GM18520 (cell line): ENCODE measurements around the gene C9orf43.
A peak's percentile ranks its signal among the peaks of the same experiment; 100 is the strongest.
"Not testable (repeated sequence)": the region's sequence is repeated elsewhere in the genome, so short reads cannot be mapped to it uniquely, and the experiment has no call there.

Experiments
- ATAC-seq: cut with Tn5 transposase; IDR thresholded peaks from one replicate; pipeline ENCODE4 v1.9.1; 2021; ENCODE audit not compliant: unreplicated experiment

C9orf43 gene

DNA sequence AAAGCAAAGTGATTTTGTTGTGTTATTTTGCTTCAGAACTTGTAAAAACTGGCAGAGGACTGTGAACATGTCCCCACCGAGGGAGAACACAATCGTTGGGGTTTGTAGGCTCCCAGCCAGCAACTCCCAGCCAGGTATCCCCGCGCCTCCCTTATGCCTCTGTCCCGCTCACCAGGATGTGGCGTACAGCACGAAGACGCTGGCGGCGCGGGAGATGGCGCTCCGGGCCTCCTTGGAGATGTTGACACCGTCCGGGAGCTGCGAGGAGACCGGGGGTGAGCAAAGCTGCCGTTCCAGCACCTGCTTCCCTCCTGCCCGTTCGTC is 702 bp upstream of the C9orf43 start:
- peak; percentile 2 for ATAC-seq

DNA sequence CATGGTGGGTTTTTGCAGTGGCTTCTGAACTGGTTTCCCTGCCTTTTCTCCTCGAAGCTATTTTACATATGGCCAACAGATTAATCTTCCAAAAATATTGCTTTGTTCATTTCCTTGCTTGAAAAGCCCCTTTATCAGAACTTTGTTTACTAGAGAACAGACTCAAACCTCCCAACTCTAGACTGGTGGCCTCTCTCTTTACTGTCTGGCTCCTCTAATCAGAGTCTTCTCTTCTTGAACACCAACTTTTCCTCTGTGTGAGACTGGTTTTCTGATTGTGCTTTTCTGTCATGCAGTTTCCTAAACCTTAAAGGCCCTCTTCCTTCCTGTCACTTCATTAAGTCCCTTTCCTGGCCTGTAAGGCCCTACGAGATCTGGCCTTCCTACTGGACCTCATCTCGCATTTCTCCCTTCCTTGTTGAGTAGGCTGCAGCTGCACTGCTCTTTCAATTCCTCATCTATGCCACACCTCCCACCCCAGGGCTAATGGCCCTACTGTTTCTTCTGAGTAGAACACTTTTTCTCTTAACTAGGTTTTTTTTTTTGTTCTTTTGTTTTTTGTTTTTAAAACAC is 5.7 kb downstream of the C9orf43 start:
- peak; percentile 63 for ATAC-seq

DNA sequence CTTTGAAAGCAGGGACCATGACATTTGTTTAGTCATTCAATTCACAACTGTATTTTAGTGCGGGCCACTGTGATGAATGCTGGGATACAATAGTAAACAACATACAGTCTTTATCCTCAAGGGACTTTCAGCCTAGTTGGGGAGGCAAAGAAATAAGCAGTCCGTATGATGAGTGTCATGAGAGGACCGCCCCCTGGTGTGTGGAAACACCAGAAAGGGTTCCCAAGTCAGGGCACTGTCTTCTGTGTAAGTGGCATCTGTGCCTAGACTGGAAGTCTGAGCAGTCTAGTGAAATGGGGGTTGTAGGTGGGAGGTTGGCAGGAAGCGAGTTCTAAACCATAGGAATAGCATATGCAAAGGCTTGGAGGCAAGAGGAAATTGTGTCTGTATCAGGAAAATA is 6.8 kb downstream of the C9orf43 start:
- ATAC-seq: no peak

DNA sequence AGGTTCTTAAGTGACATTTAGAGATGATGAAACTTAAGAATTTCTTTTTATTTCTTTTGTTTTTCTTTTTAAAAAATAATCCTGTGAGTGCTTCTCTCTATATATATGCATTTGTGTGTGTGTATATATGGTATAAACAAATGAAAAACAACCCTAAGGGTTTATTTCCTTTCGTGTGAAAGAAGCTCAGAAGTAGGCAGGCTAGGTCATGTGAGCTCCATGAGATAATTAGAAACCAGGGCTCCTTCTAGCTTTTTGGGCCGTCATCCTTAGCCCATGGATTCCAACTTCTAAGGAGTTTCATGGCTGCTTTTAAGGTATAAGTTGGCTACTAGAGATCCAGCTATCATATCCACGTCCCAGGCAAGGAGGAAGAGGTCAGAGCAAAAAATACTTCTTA is 11.2 kb downstream of the C9orf43 start:
- ATAC-seq: no peak

DNA sequence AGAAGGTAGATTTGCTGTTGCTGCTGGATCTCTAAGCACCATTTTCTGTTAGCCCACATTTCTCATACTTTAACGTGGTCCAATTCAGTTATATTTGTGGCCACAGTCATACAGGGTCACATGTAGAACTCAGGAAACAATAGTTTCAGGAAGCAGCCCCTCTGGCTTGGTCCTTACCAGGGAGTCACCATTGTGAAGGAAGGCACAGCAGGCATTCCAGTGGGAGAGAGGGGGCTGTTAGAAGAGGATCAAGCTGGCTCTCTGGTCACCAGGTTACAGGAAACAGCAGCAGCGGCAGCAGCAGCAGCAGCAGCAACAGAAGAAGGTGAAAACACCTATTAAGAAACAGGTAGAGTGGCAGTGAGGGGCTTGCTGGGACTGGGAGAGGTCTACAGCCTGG is 14.5 kb downstream of the C9orf43 start:
- ATAC-seq: no peak

DNA sequence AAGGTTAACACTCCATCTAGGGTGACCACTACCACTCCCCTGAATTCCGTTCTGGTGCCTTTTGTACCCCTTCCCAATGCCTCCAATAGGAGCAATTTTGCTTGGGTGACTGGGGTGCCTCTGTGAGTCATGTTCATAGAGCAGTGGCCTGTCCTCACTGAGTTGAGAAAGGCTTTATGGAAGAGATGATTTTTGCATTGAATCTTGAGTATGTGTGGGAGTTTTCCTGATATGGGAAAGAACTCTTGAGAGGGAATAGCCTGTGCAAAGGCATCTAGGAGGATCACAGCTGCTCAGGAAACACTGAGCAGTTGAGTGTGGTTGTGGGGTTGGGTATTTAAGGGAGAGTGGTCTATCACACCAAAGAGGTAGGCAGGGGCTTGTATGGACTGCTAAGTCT is 16.2 kb downstream of the C9orf43 start:
- no peak for ATAC-seq

DNA sequence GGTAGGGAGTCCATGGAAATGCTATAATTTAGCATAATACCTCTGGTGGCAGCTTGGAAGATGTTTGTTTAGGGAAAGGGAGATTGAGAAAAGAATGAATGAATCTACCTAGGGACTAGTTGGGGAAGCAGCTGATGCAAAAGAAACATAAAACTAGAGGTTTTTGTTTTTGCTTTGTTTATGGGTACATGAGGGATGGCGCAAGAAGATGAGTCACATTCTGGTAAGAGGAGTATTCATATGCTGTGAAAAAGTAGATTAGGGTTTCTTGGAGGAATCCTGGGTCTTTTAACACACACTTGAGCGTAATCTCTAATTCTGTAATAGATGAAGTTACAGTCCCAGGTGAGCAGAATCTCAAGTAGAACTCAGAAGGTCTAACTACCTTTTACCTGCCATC is 17.1 kb downstream of the C9orf43 start:
- ATAC-seq: no peak

DNA sequence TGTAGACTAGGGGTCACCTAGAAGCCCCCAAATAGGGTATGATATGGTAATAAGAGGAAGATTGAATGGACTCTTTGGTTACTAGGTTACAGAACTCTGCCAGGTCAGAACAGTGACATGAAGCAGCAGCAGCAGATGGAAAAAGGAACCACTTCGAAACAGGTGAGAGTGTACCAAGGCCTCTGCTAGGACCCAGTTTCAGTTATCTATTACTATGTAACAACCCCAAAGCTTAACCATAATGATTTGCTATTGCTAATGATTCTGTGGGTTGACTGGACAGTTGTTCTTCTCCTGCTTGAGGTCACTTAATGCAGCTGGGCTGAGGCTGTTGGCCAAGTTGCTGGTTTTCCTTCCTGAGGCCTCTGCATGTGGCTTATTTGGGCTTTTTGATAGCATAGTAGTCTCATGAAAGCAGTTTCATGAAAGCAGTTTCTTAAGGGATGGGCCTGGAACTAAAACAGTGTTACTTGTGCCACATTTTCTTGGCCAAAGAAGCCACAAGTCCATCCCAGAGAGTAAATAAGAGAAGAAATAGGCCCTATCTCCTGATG is 17.6 kb downstream of the C9orf43 start:
- ATAC-seq: no peak

DNA sequence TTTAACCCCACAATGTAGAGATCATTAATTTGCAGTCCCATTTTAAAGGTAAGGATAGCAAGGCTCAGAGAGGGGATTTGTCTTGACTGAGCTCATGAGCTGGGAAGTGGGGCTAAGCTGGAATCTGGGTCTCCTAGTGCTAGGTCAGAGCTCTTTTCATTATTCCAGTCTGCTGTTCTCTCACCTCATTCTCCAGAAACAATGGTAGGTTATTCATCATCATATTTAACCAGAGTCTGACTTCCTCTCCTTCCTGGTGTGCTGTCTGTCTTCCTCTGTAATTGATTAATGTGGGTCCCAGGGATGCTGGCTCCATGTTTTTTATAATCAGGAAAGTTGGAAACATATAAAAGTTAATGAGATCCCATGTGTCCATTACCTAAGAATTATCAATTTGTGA is 20.6 kb downstream of the C9orf43 start:
- no peak for ATAC-seq

DNA sequence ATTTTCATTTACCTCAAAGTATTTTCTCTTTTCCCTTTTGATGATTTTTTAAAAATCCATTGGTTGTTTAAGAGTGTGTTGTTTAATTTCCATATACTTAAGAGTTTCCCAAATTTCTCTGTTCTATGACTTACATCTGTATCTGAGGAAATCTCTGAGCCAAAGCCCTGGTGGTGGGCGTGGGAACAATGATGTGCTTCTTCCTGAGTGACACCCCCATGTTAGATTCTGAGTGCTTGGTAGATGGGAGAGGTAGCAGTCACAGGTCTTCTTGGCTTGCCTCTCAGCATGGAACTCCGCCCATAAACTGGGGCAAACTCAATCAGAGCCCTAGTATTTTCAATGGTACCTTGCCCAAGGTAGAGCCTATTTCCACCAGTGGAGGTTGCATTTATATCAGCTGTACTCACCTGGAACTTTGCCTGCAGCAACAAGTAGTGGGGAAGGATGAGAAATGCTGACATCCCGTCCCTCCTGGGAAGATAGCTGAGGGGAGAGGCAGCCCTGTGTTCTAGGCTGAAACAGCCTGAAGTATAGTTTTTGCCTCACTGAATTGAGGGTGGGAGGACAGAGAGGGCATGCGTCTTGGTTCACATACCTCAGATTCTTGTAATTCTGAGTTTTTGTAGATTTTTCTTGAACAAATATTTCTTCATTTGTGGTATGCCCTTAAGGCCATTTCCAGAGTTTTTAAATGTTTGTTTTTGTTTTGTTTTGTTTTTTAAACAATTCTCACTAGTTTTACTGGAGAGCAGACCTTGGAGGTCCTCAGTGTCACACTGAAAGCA is 26.4 kb downstream of the C9orf43 start:
- ATAC-seq: no peak

DNA sequence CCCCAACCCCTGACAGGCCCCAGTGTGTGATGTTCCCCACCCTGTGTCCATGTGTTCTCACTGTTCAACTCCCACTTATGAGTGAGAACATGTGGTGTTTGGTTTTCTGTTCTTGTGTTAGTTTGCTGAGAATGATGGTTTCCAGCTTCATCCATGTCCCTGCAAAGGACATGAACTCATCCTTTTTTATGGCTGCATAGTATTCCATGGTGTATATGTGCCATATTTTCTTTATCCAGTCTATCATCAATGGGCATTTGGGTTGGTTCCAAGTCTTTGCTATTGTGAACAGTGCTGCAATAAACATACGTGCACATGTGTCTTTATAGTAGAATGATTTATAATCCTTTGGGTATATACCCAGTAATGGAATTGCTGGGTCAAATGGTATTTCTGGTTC is 27.2 kb downstream of the C9orf43 start:
- not testable (repeated sequence) for ATAC-seq

DNA sequence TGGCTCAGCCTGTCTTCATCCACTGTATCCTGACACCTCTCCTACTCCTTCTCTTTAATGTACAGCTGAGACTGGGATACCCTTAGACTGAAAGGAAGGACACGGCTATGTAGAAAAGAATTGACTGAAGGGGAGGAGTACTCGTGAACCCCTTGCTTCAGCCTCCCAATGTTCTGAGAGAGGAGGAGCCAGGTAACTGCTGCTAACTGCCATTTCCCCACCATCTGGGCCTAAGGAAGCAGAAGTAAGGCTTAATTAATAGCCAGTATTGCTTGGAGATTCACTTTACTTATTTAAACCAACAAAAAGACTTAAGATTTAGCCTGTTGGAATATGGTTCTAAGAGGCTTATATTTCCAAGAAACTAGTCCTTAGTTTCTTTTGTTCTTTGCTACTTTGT is 34.2 kb downstream of the C9orf43 start:
- ATAC-seq: no peak

DNA sequence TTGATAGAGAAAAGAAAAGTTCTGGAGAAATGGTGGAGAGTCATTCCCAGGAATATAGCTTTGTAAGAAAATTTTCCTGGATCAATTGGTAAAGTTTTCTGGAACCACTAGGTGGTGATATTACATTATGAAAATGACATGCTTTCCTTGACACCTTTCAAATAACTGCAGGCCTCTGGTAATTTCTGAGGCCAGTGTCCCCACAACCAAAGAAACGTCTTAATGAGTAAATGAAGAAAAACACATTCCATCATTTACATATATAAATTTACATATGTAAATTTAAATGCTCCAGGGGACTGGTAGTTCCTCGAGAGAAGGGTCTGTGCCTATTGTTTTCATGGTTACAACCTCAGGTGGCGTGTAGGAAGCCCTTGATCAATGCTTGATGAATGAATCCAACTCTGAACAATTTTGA is 35.8 kb downstream of the C9orf43 start:
- no peak for ATAC-seq

DNA sequence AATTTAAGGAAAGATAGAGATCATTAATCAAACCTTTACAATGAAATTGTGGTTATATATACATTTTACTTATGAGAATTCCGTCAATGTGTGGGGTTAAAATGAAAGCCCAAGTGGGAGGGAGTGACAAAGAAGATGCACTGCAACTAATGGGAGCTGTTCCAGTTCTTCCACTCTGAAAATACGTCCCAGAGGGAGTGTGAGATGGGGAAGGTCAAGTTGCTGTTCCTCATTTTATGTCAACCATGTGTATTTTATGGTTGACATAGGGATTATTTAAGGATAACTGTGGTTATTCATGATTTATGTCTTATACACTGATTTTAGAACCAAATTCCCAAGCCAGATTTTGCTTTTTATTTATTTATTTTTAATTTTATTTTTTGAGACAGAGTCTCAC is 38.8 kb downstream of the C9orf43 start:
- ATAC-seq: no peak

DNA sequence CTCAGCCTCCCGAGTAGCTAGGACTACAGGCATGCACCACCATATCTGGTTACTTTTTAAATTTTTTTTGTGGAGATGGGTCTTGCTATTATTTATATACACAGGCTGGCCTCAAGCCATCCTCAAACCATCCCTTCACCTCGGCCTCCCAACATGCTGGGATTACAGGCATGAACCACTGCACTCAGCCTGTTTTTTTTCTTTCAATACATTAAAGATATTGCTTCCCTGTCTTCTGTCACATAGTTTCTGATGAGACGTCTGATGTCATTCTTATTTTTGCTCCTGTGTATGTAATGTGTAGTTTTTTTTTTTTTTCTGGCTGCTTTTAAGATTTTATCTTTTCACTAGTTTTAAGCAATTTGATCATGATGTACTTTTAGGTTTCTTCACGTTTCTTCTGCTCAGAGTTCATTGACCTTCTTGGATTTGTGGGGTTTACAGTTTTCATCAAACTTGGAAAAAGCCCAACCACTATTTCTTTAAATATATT is 41.6 kb downstream of the C9orf43 start:
- ATAC-seq: no peak

DNA sequence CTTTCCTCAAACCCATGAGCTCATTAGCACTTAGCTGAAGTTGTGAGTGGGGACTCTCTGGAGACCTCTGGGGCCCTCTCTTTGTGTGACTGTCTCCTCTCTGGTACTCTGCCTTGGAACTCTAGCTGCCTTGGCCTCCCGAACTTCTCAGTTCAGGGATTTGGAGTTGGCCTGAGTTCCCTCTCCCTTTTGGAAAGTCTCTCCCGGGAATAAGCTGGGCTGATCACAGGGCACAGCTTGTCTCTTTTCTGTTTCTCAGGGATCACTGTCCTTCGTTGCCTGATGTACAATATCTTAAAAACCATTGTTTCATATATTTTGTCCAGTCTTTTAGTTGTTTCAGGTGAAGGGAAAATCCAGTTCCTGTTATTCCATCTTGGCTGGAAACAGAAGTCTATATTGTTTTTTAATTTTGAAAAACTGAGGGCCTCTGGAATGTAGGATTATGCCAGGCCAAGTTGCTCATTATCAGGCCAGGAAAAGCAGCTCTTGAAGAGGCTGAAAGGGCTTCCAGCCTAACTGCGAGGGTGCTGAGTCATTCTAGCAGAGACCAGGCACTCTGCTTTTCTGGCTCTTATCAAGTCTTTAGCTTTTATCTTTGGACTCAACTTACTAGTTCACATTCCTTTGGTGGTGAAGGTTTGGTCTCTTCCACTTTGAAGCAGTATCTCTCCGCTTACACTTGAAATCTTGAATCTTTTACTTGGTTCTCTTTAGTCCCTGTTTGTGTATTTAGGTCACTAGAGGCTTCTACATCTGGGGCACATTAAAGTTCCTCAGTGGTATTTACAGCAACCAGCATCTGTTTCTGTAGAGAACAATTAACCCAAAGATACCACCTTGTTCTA is 44.6 kb downstream of the C9orf43 start:
- ATAC-seq: no peak

DNA sequence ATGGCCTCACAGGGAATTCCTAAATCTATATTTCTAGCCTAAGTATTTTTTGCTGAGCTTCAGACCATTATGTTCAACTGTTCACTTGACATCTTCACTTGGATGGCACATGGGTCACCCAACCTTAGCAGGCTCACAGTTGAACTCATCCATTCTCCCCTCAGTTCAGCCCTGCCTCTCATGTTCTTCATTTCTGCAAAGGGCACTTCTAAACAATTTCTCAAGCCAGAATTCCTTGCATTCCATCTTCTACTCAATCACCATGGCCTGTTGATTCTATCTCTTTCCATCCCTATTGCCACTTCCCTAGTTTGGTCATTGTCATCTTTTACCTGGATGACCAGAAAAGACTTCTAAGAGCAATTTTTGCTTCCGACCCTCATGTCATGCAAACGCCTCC is 45.7 kb downstream of the C9orf43 start:
- ATAC-seq: no peak

DNA sequence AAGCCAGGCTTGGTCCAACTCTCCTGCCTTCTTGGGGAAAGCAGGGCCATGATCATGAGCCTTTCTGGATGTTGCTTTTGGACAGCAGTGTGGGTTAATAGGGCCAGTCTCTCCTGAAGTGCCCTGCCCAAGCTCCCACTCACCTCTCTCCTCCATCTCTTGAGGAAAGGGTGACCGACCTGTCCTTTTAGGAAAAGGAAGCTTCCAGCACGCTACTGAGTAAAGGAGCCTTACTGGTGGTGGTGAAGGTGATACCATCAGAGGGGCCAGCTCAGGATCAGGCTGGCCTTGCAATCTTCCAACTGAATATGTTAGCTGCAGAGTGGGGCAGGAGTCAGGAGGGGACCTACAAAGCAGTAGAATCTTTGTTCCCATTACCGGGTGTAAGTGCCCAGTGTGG is 50.7 kb downstream of the C9orf43 start:
- no peak for ATAC-seq

DNA sequence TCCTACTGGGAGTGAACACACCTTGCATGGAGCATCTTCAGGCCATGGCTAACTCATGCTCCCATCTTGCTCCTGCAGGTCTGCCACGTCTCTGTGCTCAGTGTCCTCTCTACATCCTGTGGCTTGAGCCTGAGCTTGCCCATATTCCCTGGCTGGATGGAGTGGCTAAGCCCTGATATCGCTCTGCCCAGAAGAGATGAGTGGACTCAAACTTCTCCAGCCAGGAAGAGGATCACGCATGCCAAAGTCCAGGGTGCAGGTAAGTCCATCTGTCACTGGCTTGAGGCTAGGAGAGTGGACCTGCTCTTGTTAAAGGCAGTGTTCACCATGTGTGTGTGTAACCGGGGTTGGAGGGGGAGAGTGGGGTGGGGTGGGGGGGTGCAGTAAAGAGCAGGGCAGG is 51.4 kb downstream of the C9orf43 start:
- no peak for ATAC-seq

DNA sequence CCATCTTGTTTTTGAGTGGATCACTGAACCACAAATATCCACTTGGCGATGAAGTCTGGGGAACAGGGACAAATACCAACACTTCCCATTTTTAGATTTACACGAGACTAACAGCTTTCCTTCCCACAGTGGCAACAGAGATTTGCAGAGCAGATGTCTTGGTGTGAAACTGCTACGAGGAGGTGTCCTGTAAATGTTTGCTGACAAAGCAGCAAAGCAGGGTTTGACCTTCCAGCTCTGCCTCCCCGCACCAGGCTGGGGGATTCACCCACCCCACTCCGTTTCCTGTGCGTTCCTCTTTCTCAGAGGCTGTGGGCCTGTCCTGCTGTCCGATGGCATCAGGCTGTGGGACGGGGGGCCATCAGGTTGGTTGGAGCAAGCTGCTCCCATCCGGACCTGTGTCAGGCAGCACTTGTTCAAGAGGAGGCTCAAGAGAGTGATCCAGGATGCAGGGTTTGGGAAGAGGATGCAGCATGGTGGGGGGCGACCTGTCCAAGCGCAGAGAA is 52.3 kb downstream of the C9orf43 start:
- ATAC-seq: no peak
